NCI-H774 (cell line): ENCODE data around the gene CCDC120.

Experiments used
- DNase-seq: peaks from one replicate; lab custom pipeline; 2025; lab: John Stamatoyannopoulos, UW

Gene CCDC120

DNA sequence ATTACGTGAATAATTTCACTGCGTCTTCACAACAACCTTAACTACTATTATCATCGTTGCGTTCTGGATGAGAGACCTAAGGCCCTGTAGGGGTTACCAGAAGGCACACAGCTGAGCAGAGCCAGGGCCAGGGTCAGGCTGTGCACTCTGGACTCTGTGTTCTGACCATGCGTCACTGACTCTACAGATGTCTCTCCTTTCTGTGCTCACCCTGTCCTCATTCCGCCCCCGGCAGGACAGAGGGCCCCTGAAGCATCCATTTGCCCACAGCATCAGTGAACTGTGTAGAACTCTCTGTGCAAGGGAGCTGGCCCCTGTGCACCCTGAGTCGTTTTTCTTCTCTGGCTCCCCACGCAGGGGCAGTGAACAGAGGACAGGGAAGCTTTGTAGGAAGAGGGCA, 43.4 kb downstream of the CCDC120 start:
- no peak for DNase-seq

DNA sequence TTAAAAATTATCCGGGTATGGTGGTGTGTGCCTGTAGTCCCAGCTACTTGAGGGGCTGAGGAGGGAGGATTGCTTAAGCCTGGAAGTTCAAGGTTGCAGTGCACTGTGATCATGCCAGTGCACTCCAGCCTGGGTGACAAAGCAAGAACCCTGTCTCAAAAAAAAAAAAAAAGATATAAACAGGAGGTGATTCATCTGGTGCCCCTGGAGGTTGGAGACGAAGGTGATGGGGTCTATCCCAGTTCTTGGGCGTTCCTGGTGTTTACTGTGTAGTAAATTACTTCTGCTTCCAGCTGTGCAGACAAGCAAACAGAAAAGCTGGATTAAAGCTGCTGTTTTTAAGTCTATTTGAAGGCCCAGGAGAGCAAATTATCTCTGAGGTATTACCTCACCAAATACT, 44.8 kb downstream of the CCDC120 start:
- no peak for DNase-seq

DNA sequence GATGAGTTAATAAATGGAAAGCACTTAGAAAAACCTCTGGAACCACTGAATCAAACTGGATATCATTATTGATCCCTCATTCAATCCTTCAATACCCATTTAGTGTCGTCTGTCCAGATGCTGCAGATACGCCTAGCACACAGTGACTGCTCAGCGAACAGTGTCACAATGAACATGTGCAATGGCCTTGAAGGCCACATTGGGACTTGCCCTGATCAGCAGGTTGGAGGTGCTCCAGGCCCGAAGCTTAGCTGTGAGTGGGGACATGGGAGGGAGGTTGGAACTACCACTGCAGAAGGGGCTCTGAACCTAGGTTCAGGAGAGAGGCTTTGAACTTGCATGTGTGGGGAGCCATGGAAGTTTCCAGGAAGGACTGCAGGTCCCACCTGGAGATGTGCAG, 47.5 kb downstream of the CCDC120 start:
- DNase-seq, result no peak

DNA sequence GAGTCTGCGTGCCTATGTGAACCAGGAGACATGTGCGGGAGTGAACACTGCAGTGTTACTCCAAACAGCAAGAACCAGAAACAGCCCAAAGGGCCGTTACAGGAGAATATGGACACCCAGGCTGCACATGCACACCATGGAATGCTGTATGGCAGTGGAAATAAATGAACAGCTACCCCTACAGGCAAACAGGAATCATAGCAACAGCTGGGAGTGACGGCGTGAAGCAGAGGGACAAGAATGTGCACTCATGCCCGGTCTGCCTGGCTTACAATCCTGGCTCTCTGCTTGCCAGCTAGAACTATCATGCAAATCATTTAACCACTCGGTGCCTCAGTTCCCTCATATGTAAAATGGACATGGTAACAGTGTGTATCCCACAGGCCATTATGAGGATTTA, 48.1 kb downstream of the CCDC120 start:
- DNase-seq, result no peak

DNA sequence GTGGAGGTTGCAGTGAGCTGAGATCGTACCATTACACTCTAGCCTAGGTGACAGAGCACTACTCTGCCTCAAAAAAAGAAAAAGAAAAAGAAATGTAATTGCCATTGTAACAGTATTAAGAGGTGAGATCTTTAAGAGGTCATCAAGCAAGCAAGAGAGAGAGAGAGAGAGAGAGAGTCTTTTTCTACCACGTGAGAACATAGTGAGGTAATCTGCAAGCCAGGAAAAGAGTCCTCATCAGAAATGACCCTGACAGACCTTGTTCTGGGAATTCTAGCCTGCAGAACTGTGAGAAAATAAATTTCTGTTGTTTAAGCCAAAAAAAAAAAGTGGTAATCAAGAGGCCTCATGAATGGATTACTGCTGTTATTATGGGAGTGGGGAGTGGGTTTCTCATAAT, 49.8 kb downstream of the CCDC120 start:
- DNase-seq, result no peak

DNA sequence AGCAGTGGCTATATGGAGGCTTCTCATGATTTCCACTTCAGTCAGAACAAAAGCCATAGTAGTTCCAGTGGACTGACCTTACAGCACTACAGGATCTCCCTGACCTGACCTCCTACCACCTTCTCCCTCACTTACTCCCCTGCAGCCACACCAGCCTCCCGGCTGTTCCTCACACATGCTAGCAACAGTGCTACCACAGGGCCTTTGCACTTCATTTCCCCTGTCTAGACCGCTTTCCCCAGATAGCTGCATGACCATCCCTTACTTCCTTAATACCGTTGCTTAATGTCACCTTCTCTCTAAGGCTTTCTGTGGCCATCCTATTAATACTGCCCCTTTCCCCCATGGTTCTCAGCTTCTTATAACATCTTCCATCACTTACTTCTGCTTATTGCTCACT, 51.6 kb downstream of the CCDC120 start:
- DNase-seq, result no peak

DNA sequence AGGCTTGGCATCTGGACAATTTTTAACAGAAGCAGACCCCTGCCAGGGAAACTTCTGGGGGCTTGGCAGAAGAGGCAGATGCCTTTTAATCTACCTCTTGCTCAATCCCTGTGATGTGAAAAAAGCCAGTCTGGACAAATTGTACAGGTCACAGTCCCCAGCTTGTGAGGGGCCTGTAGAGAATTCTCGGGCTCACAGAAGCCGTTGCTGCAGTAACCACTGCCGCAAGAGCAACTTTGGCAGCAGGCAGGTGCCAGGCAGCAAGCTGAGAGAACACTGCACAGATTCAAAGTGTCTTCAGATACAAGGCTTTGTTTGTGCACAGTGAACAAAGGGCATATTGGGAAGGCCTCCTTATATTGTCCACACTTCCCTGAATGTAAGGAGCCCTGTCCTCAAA, 53.0 kb downstream of the CCDC120 start:
- DNase-seq, result no peak

DNA sequence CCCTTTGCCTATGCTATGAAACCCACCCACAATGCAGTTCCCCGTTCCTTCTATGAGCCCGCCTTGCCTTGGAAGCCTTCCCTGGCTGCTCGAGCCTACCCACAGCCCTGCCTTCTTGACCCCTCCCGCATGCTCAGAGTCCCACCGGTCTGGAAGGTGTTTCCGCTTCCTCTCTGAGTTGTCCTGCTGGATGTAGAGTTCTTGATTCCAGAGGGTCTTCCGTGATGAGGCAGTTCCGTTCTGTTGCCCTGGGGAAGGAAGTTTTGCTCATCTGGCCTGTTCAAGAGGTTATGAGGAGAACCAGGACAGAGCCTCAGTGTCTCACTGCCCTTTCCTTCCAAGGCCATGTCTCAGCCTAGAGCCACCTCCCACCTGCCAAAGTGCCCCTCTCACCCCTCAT, 57.3 kb downstream of the CCDC120 start:
- no peak for DNase-seq

DNA sequence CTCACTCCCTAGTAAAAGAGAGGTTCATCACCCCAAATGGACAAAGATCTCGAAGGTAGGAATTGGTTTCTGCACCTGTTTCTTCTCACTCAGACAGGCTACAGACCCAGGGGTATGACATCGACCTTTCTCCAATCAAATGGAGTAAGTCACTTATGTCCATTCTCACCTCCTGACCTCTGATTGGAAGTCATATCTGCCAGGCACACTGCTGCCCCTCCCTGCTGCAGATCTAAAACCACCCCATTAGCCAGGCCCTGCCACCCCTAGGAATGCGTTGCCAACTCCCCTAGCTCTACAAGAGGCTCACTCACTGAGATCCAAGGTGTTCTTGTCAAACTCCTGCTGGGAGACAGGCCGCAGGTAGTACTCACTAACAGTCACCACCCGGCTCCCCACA, 57.9 kb downstream of the CCDC120 start:
- DNase-seq, result no peak

DNA sequence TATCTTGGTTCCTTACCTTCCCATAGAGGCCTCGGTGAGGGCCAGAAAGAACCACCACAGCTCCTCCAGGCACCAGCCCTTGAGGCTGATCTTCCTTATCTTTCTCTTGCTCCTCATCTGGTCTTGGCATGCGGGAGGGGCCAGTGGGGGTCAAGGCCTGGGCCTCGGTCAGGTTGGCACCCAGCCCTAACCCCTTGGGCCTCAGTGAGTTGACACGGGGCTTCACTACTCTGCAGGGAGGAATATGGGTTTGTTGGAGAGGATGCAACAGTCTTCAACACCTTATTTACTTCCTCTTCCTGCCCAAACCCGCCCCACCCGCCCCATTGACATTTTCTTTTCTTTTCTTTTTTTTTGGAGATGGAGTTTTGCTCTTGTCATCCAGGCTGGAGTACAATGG, 58.8 kb downstream of the CCDC120 start:
- no peak for DNase-seq
